ENCODE results near the gene ANXA8.
"Not testable (repeated sequence)": the region's sequence is repeated elsewhere in the genome, so short reads cannot be mapped to it uniquely, and the experiment has no call there.

The ANXA8 gene

GRCh38 chr10:47465216-47465917, 18.5 kb downstream of the ANXA8 start:
- DNase-seq (ENCODE audit: low read depth in 3 of 3) = not testable (repeated sequence)

GRCh38 chr10:47462577-47463358, 21.1 kb downstream of the ANXA8 start:
- not testable (repeated sequence) for DNase-seq (ENCODE audit: low read depth in 3 of 3)

- DNase-seq (ENCODE audit: low read depth in 3 of 3) = peak in 1 of 3 experiments; percentile 40
Observed at GRCh38 chr10:47461261-47461687, 22.6 kb downstream of the ANXA8 start.

- no peak for DNase-seq (ENCODE audit: low read depth in 3 of 3)
Observed at GRCh38 chr10:47458466-47459154, 25.3 kb downstream of the ANXA8 start.

GRCh38 chr10:47457826-47458225, 26.1 kb downstream of the ANXA8 start:
- DNase-seq (ENCODE audit: low read depth in 3 of 3) = no peak

- DNase-seq (ENCODE audit: low read depth in 3 of 3) = no peak
Observed at GRCh38 chr10:47457528-47457820, 26.4 kb downstream of the ANXA8 start.

- DNase-seq (ENCODE audit: low read depth in 3 of 3) = no peak
Observed at GRCh38 chr10:47456794-47457527, 27.0 kb downstream of the ANXA8 start.

- DNase-seq (ENCODE audit: low read depth in 3 of 3) = no peak
Observed at GRCh38 chr10:47456079-47456785, 27.7 kb downstream of the ANXA8 start.

- not testable (repeated sequence) for DNase-seq (ENCODE audit: low read depth in 3 of 3)
Observed at GRCh38 chr10:47455350-47456078, 28.4 kb downstream of the ANXA8 start.

GRCh38 chr10:47454780-47455058, 29.2 kb downstream of the ANXA8 start:
- DNase-seq (ENCODE audit: low read depth in 3 of 3) = no peak

GRCh38 chr10:47454008-47454779, 29.7 kb downstream of the ANXA8 start:
- DNase-seq (ENCODE audit: low read depth in 3 of 3) = no peak

GRCh38 chr10:47453141-47454007, 30.5 kb downstream of the ANXA8 start:
- DNase-seq (ENCODE audit: low read depth in 3 of 3) = no peak

- no peak for DNase-seq (ENCODE audit: low read depth in 3 of 3)
Observed at GRCh38 chr10:47452495-47453140, 31.3 kb downstream of the ANXA8 start.

GRCh38 chr10:47451998-47452494, 31.9 kb downstream of the ANXA8 start:
- DNase-seq (ENCODE audit: low read depth in 3 of 3) = no peak

- DNase-seq (ENCODE audit: low read depth in 3 of 3) = no peak
Observed at GRCh38 chr10:47451273-47451997, 32.5 kb downstream of the ANXA8 start.

GRCh38 chr10:47450442-47450841, 33.5 kb downstream of the ANXA8 start:
- DNase-seq (ENCODE audit: low read depth in 3 of 3) = no peak

- no peak for DNase-seq (ENCODE audit: low read depth in 3 of 3)
Observed at GRCh38 chr10:47449979-47450378, 33.9 kb downstream of the ANXA8 start.

Data from stimulated activated CD4-positive, alpha-beta T cell treated with anti-CD3 and anti-CD28 coated beads, TNF-alpha, amount 100 ng/mL, for 24 hours (primary cell).